Activated T-helper 1 cell treated with anti-CD3 and anti-CD28 coated beads, Interleukin-12 subunit alpha, Interleukin-12 subunit beta, Interleukin-2, Interleukin-4 antibody, amounts not matched to agents 30 ng/mL and 10 ng/mL and 1 ng/mL, durations not matched to agents 14 hours and 24 hours and 36 hours (primary cell): Measurements from ENCODE around the gene PSMA6. TPM values are rescaled to one million over a fixed set of nuclear protein-coding genes. Genes with fewer than 3 reads are reported as not detected.
"Not testable (repeated sequence)": the region's sequence is repeated elsewhere in the genome, so short reads cannot be mapped to it uniquely, and the experiment has no call there.

ENCODE experiments used
- DNase-seq: peaks from one replicate; pipeline ENCODE4 v3.0.0; 2021; ENCODE audit warnings: low spot score
- H3K27ac Mint-ChIP-seq: one replicate; pipeline ENCODE4 v1.8.0; 2021; ENCODE audit warnings: mild to moderate bottlenecking, mixed read lengths
- H3K27me3 Mint-ChIP-seq: one replicate; pipeline ENCODE4 v1.8.0; 2022; ENCODE audit warnings: mild to moderate bottlenecking, moderate library complexity, mixed read lengths; ENCODE audit not compliant: insufficient read depth
- H3K36me3 Mint-ChIP-seq: one replicate; pipeline ENCODE4 v1.8.0; 2021; ENCODE audit warnings: low read depth, mixed read lengths
- H3K4me1 Mint-ChIP-seq: one replicate; pipeline ENCODE4 v1.8.0; 2021; ENCODE audit warnings: low read depth, mixed read lengths
- H3K4me3 Mint-ChIP-seq: one replicate; pipeline ENCODE4 v1.8.0; 2021; ENCODE audit warnings: mild to moderate bottlenecking, moderate library complexity, mixed read lengths
- H3K9me3 Mint-ChIP-seq: one replicate; pipeline ENCODE4 v1.8.0; 2021; ENCODE audit warnings: mixed read lengths
- intact Hi-C: fragments of 100-400 bp; cut with micrococcal nuclease; formaldehyde crosslinking; loops from one replicate; pipeline ENCODE4 v1.15.1; 2024
- total RNA-seq: library from RNA; stranded (reverse); gene quantifications from 2 replicates; pipeline ENCODE4 v1.2.3, GENCODE V29; 2022

Gene PSMA6
- total RNA-seq, 1 donor from 2014 or later: 475 TPM

- H3K4me1 Mint-ChIP-seq: peaks cover 19% of the 10 kb centered on the region
- intact Hi-C loops: no loop called here
- H3K4me3 Mint-ChIP-seq: no peak overlapping the region
- no peaks in the 10 kb centered on the region for H3K27me3 Mint-ChIP-seq
- H3K27ac Mint-ChIP-seq: no peak overlapping the region
- DNase-seq: no peak
- H3K9me3 Mint-ChIP-seq: no peaks in the 10 kb centered on the region
- H3K36me3 Mint-ChIP-seq: no peaks in the 10 kb centered on the region
Observed at GRCh38 chr14:35342489-35343010, 50.4 kb downstream of the PSMA6 start.

- Mint-ChIP-seq H3K4me1 (peaks cover 24% of the 10 kb centered on the region), H3K4me3 (no peak overlapping the region), H3K36me3 (no peaks in the 10 kb centered on the region), H3K9me3 (no peaks in the 10 kb centered on the region), H3K27me3 (peaks cover 3% of the 10 kb centered on the region), H3K27ac (no peak overlapping the region)
- no peak for DNase-seq
- intact Hi-C loops: no loop called here
Observed at GRCh38 chr14:35343702-35344101, 51.5 kb downstream of the PSMA6 start.

- no peaks in the 10 kb centered on the region for H3K36me3 Mint-ChIP-seq
- no peak overlapping the region for H3K27ac Mint-ChIP-seq
- no peak for DNase-seq
- H3K9me3 Mint-ChIP-seq: no peaks in the 10 kb centered on the region
- no peak overlapping the region for H3K4me3 Mint-ChIP-seq
- peaks cover 3% of the 10 kb centered on the region for H3K27me3 Mint-ChIP-seq
- peaks cover 22% of the 10 kb centered on the region for H3K4me1 Mint-ChIP-seq
- intact Hi-C loops: no loop called here
Observed at GRCh38 chr14:35344107-35344807, 52.1 kb downstream of the PSMA6 start.

GRCh38 chr14:35346738-35347322, 54.6 kb downstream of the PSMA6 start:
- Mint-ChIP-seq H3K36me3 (no peaks in the 10 kb centered on the region), H3K4me3 (no peak overlapping the region), H3K27ac (no peak overlapping the region), H3K4me1 (peaks cover 4% of the 10 kb centered on the region), H3K9me3 (no peaks in the 10 kb centered on the region), H3K27me3 (peaks cover 3% of the 10 kb centered on the region)
- no peak for DNase-seq
- intact Hi-C loops: no loop called here

GRCh38 chr14:35347323-35348043, 55.3 kb downstream of the PSMA6 start:
- H3K27ac Mint-ChIP-seq: no peak overlapping the region
- no peaks in the 10 kb centered on the region for H3K36me3 Mint-ChIP-seq
- peaks cover 4% of the 10 kb centered on the region for H3K4me1 Mint-ChIP-seq
- DNase-seq: no peak
- H3K4me3 Mint-ChIP-seq: no peak overlapping the region
- intact Hi-C loops: no loop called here
- no peaks in the 10 kb centered on the region for H3K9me3 Mint-ChIP-seq
- H3K27me3 Mint-ChIP-seq: peaks cover 3% of the 10 kb centered on the region

- H3K36me3 Mint-ChIP-seq, H3K4me3 Mint-ChIP-seq, H3K9me3 Mint-ChIP-seq, H3K27ac Mint-ChIP-seq, H3K27me3 Mint-ChIP-seq, DNase-seq, H3K4me1 Mint-ChIP-seq, intact Hi-C loops: not testable (repeated sequence)
Observed at GRCh38 chr14:35348044-35348380, 55.8 kb downstream of the PSMA6 start.

GRCh38 chr14:35349496-35350365, 57.5 kb downstream of the PSMA6 start:
- intact Hi-C loops: no loop called here
- no peak overlapping the region for H3K4me3 Mint-ChIP-seq
- peaks cover 4% of the 10 kb centered on the region for H3K4me1 Mint-ChIP-seq
- no peak for DNase-seq
- peaks cover 3% of the 10 kb centered on the region for H3K27me3 Mint-ChIP-seq
- H3K9me3 Mint-ChIP-seq: no peaks in the 10 kb centered on the region
- H3K27ac Mint-ChIP-seq: no peak overlapping the region
- no peaks in the 10 kb centered on the region for H3K36me3 Mint-ChIP-seq

GRCh38 chr14:35351497-35351896, 59.3 kb downstream of the PSMA6 start:
- Mint-ChIP-seq H3K9me3 (no peaks in the 10 kb centered on the region), H3K27ac (no peak overlapping the region), H3K4me1 (peaks cover 13% of the 10 kb centered on the region), H3K27me3 (peaks cover 3% of the 10 kb centered on the region), H3K36me3 (no peaks in the 10 kb centered on the region), H3K4me3 (no peak overlapping the region)
- DNase-seq: no peak
- intact Hi-C loops: no loop called here

- no peak overlapping the region for H3K4me3 Mint-ChIP-seq
- intact Hi-C loops: no loop called here
- peaks cover 3% of the 10 kb centered on the region for H3K27me3 Mint-ChIP-seq
- H3K9me3 Mint-ChIP-seq: no peaks in the 10 kb centered on the region
- H3K36me3 Mint-ChIP-seq: no peaks in the 10 kb centered on the region
- DNase-seq: no peak
- no peak overlapping the region for H3K27ac Mint-ChIP-seq
- H3K4me1 Mint-ChIP-seq: peaks cover 17% of the 10 kb centered on the region
Observed at GRCh38 chr14:35351897-35352273, 59.7 kb downstream of the PSMA6 start.

- intact Hi-C loops: no loop called here
- H3K36me3 Mint-ChIP-seq: no peaks in the 10 kb centered on the region
- no peak overlapping the region for H3K4me3 Mint-ChIP-seq
- no peaks in the 10 kb centered on the region for H3K9me3 Mint-ChIP-seq
- no peak for DNase-seq
- peaks cover 3% of the 10 kb centered on the region for H3K27me3 Mint-ChIP-seq
- peaks cover 20% of the 10 kb centered on the region for H3K4me1 Mint-ChIP-seq
- no peak overlapping the region for H3K27ac Mint-ChIP-seq
Observed at GRCh38 chr14:35352274-35353233, 60.4 kb downstream of the PSMA6 start.

- Mint-ChIP-seq H3K27me3 (no peaks in the 10 kb centered on the region), H3K9me3 (no peaks in the 10 kb centered on the region), H3K27ac (no peak overlapping the region), H3K4me3 (no peak overlapping the region), H3K4me1 (peaks cover 16% of the 10 kb centered on the region), H3K36me3 (no peaks in the 10 kb centered on the region)
- intact Hi-C loops: no loop called here
- no peak for DNase-seq
Observed at GRCh38 chr14:35353409-35354172, 61.4 kb downstream of the PSMA6 start.
